GM12878 (cell line): Measurements from ENCODE around the gene C1QTNF5. TPM values are rescaled to one million over a fixed set of nuclear protein-coding genes. Genes with fewer than 3 reads are reported as not detected.

Source experiments
- ATAC-seq: fragments of 200-7000 bp; cut with Tn5 transposase; 3 replicates; pipeline ENCODE4 v1.9.1; 2020; ENCODE audit warnings: mild to moderate bottlenecking, moderate library complexity
- BruUV-seq: library from RNA; stranded (reverse); fragments of 400-500 nt; replicated peaks from 2 replicates; lab custom pipeline; 2021; lab: Mats Ljungman, UMichigan
- CTCF ChIA-PET: fragments of 300-600 bp; sonication (Branson Sonifier 250); formaldehyde crosslinking; extraction: SDS; loops from one replicate; lab custom pipeline; 2021; ENCODE audit warnings: inconsistent platforms; lab: Yijun Ruan, JAX
- POLR2A ChIA-PET: fragments of 350-600 bp; formaldehyde crosslinking; extraction: SDS; loops from one replicate; lab custom pipeline; 2021; ENCODE audit warnings: inconsistent platforms; lab: Charles Lee
- RAD21 ChIA-PET: fragments of 300-600 bp; sonication (Branson Sonifier 250); formaldehyde crosslinking; loops from one replicate; lab custom pipeline; 2023; ENCODE audit warnings: antibody characterized with exemption; ENCODE audit not compliant: unreplicated experiment; lab: Charles Lee
- SMC1A ChIA-PET: fragments of 300-600 bp; sonication (Branson Sonifier 250); formaldehyde crosslinking; loops from one replicate; lab custom pipeline; 2023; ENCODE audit not compliant: unreplicated experiment, uncharacterized antibody; lab: Charles Lee
- DNase-seq: peaks from one replicate; pipeline ENCODE4 v3.0.0-alpha.2; 2011; ENCODE audit warnings: low read depth, low spot score
- FAIRE-seq: peaks from 3 replicates; lab custom pipeline; 2011; peaks lifted over from hg19 to GRCh38; lab: Jason Lieb, UNC
- H2AFZ ChIP-seq: 2 replicates; pipeline ENCODE4 v1.6.0; 2011; ENCODE audit warnings: low read depth, low read length, control low read depth; ENCODE audit not compliant: control insufficient read depth
- H3K27ac ChIP-seq: 2 replicates; pipeline ENCODE4 v1.5.1; 2011; ENCODE audit warnings: control low read depth; ENCODE audit not compliant: control insufficient read depth, insufficient read depth
- H3K27me3 ChIP-seq, 2 experiments: replicated peaks in 1 of 2; 2 replicates each; pipeline versions ENCODE4 v1.6.0 to v1.6.1; 2011; ENCODE audit warnings: low read length in 1 of 2; ENCODE audit not compliant: control insufficient read depth in 2 of 2, insufficient read depth in 2 of 2
- H3K36me3 ChIP-seq, 2 experiments: 2 replicates each; pipeline ENCODE4 v1.5.1; 2011; ENCODE audit warnings: low read length in 1 of 2; ENCODE audit not compliant: control insufficient read depth in 2 of 2, insufficient read depth in 2 of 2
- H3K4me1 ChIP-seq: 2 replicates; pipeline ENCODE4 v1.6.1; 2011; ENCODE audit warnings: mild to moderate bottlenecking, low read length, moderate library complexity, mixed read lengths; ENCODE audit not compliant: control insufficient read depth, insufficient read depth
- H3K4me2 ChIP-seq: 2 replicates; pipeline ENCODE4 v1.6.0; 2011; ENCODE audit warnings: control low read depth; ENCODE audit not compliant: control insufficient read depth, insufficient read depth
- H3K4me3 ChIP-seq: fragments of 200-600 bp; sonication (generic); 2 replicates; pipeline ENCODE4 v1.5.1; 2016
- H3K79me2 ChIP-seq: 2 replicates; pipeline ENCODE4 v1.6.0; 2011; ENCODE audit warnings: low read length; ENCODE audit not compliant: control insufficient read depth, insufficient read depth
- H3K9ac ChIP-seq: 2 replicates; pipeline ENCODE4 v1.8.0; 2011; ENCODE audit warnings: low read length, control low read depth, mixed read lengths; ENCODE audit not compliant: control insufficient read depth, insufficient read depth
- H3K9me3 ChIP-seq: replicated peaks from 3 replicates; pipeline ENCODE4 v1.5.1; 2011; ENCODE audit warnings: mild to moderate bottlenecking, low read length; ENCODE audit not compliant: control insufficient read depth, insufficient read depth
- H4K20me1 ChIP-seq: 2 replicates; pipeline ENCODE4 v1.6.0; 2011; ENCODE audit not compliant: control insufficient read depth, insufficient read depth
- BHLHE40 ChIP-seq, 2 experiments: fragments of 450-650 bp in 1 of 2; IDR thresholded peaks; 2 replicates each; pipeline ENCODE4 v1.6.1; 2011 to 2017; ENCODE audit warnings: low read depth in 2 of 2, borderline replicate concordance in 1 of 2, improper control_type of control experiment in 1 of 2, low read length in 1 of 2, mild to moderate bottlenecking in 1 of 2
- CREM ChIP-seq: IDR thresholded peaks from 2 replicates; pipeline ENCODE4 v1.6.1; 2014; ENCODE audit warnings: antibody characterized with exemption, low read depth
- EGR1 ChIP-seq, 2 experiments: IDR thresholded peaks; 1 replicate in 1 of 2; 2 replicates in 1 of 2; pipeline ENCODE4 v1.6.1; 2011 to 2012; ENCODE audit warnings: low read depth in 2 of 2, low read length in 2 of 2, borderline replicate concordance in 1 of 2, mild to moderate bottlenecking in 1 of 2, moderate library complexity in 1 of 2
- ETV6 ChIP-seq, 2 experiments: fragments of 450-650 bp in 1 of 2; IDR thresholded peaks in 1 of 2; conservative IDR thresholded peaks in 1 of 2; 2 replicates each; pipeline ENCODE4 v1.6.1; 2014; ENCODE audit warnings: antibody characterized with exemption in 1 of 2, borderline replicate concordance in 1 of 2, low read depth in 1 of 2, mild to moderate bottlenecking in 1 of 2, moderate library complexity in 1 of 2
- PAX5 ChIP-seq: IDR thresholded peaks from 2 replicates; pipeline ENCODE4 v1.6.1; 2011; ENCODE audit warnings: low read depth, low read length, borderline replicate concordance
- PAX8 ChIP-seq: fragments of 450-650 bp; IDR thresholded peaks from 2 replicates; pipeline ENCODE4 v1.6.1; 2017; ENCODE audit warnings: mild to moderate bottlenecking, moderate library complexity
- PML ChIP-seq: IDR thresholded peaks from 2 replicates; pipeline ENCODE4 v1.6.1; 2012; ENCODE audit warnings: low read length, inconsistent platforms
- SMAD1 ChIP-seq: fragments of 450-650 bp; IDR thresholded peaks from 2 replicates; pipeline ENCODE4 v1.6.1; 2018; ENCODE audit warnings: mild to moderate bottlenecking, low read depth; ENCODE audit not compliant: partially characterized antibody
- TCF12 ChIP-seq: IDR thresholded peaks from 2 replicates; pipeline ENCODE4 v1.6.1; 2011; ENCODE audit warnings: low read depth, mild to moderate bottlenecking, low read length
- USF1 ChIP-seq: IDR thresholded peaks from 2 replicates; pipeline ENCODE4 v1.6.1; 2011; ENCODE audit warnings: borderline replicate concordance, low read depth, mild to moderate bottlenecking, moderate library complexity, mixed read lengths, low read length; ENCODE audit not compliant: insufficient read depth; ENCODE audit errors: extremely low read length
- WGBS: methylation state at CpG from one replicate; pipeline ENCODE4 v1.1.6; 2016; ENCODE audit warnings: low lambda C conversion rate; ENCODE audit not compliant: insufficient replicate concordance, insufficient coverage; ENCODE audit errors: missing lambda C conversion rate; 5-methylcytosine and 5-hydroxymethylcytosine counted together
- in situ Hi-C: fragments of 300-500 bp; cut with MboI; formaldehyde crosslinking; loops from 9 replicates; pipeline ENCODE4 v1.14.3; 2018; ENCODE audit warnings: mixed read lengths
- intact Hi-C: fragments of 100-400 bp; cut with micrococcal nuclease; formaldehyde crosslinking; loops from one replicate; pipeline ENCODE4 v1.14.2; 2022; ENCODE audit not compliant: unreplicated experiment
- polyA plus RNA-seq, 11 experiments: library from polyadenylated mRNA; depleted of rRNA in 4 of 11; unstranded in 6 of 11; stranded (reverse) in 5 of 11; fragments of >200 nt; fragmentation: Nextera tagmentation in 4 of 11; fragmentation: Illumina TruSeq in 1 of 11; extraction: Ambion mirVana in 4 of 11; extraction: Trizol in 1 of 11; gene quantifications; 1 replicate in 1 of 11; 2 replicates in 10 of 11; pipeline versions ENCODE4 v1.2.1 to v1.2.3, GENCODE V29; 2011 to 2016; ENCODE audit warnings: inconsistent platforms in 2 of 11, missing spikeins in 2 of 11, low read depth in 1 of 11
- total RNA-seq, 4 experiments: library from RNA; depleted of rRNA in 3 of 4; stranded (reverse); fragments of >200 nt in 3 of 4; fragmentation: Illumina TruSeq in 1 of 4; extraction: Trizol in 1 of 4; gene quantifications; 2 replicates each; pipeline versions ENCODE4 v1.2.1 to v1.2.3, GENCODE V29; 2013 to 2021
- TF ChIP-seq, protein P1 (sequence below): IDR thresholded peaks from 2 replicates; pipeline ENCODE4 v1.6.1; 2012; ENCODE audit warnings: low read depth, low read length, improper control_type of control experiment

C1QTNF5 gene
- total and polyA plus RNA-seq, 10 of the 15 experiments (the other 5 are each of a cell fraction or from before 2014, with no cell fraction given) = not detected

GRCh38 chr11:119344291-119345010 lies 3.8 kb upstream of the C1QTNF5 start:
- no peaks in the 10 kb centered on the region for H3K4me1 ChIP-seq
- in situ Hi-C loops = no loop called here
- H3K27ac ChIP-seq = no peak overlapping the region
- no peak for DNase-seq
- no TSS peak for BruUV-seq
- no peak for FAIRE-seq
- POLR2A ChIA-PET = no interaction called here
- no peak overlapping the region for H3K9ac ChIP-seq
- H3K27me3 ChIP-seq = peaks cover 9 to 11% of the 10 kb centered on the region in 2 experiments
- CTCF ChIA-PET = interaction anchor here (1.5 to 2.4 kb wide), 3 partner anchors 11 to 130 kb away, joined by 6 to 10 read pairs (median 8); no protein-coding TSS in a partner anchor
- RAD21 ChIA-PET = no interaction called here
- intact Hi-C loops = no loop called here
- H2AFZ ChIP-seq = no peak overlapping the region
- H4K20me1 ChIP-seq = no peaks in the 10 kb centered on the region
- no peak overlapping the region for H3K4me3 ChIP-seq
- no peaks in the 10 kb centered on the region for H3K79me2 ChIP-seq
- no peak for TF ChIP-seq PAX5
- H3K4me2 ChIP-seq = no peak overlapping the region
- WGBS = 40% methylated on average over 13 of the region's 14 CpGs
- SMC1A ChIA-PET = interaction anchor here (0.9 kb wide), 1 partner anchor 16 kb away, joined by 3 read pairs; no protein-coding TSS in a partner anchor
- H3K36me3 ChIP-seq = no peaks in the 10 kb centered on the region
- no peak for ATAC-seq
- no peaks in the 10 kb centered on the region for H3K9me3 ChIP-seq

DNA sequence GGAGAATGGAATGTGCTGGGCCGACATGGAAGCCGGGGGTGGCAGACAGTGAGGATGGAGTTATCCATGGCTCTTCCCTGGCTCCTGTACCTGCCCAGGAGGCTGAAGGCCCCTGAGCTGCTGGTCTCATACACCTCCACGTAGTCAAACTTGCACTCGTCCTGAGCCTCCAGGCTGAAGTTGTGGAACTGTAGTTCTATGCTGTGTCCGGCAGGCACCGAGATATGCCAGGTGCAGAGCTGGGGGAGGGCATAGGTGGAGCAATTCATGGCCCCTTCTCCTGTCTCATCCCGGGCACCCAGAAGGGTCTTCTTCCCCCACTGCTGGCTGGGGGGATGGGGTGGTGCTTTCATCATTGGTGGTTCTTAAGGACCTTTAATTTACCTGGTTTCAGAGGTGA lies 3.0 kb upstream of the C1QTNF5 start:
- Histone ChIP-seq H3K9me3 (no peaks in the 10 kb centered on the region), H3K79me2 (no peaks in the 10 kb centered on the region), H2AFZ (no peak overlapping the region), H3K27me3 (peaks cover 9 to 11% of the 10 kb centered on the region in 2 experiments), H3K4me3 (no peak overlapping the region), H3K9ac (no peak overlapping the region), H3K27ac (no peak overlapping the region), H3K36me3 (no peaks in the 10 kb centered on the region), H3K4me1 (no peaks in the 10 kb centered on the region), H4K20me1 (no peaks in the 10 kb centered on the region), H3K4me2 (no peak overlapping the region)
- no TSS peak for BruUV-seq
- WGBS = 37% methylated on average over 6 of the region's 7 CpGs
- intact Hi-C loops = no loop called here
- FAIRE-seq (no peak), ATAC-seq (no peak), DNase-seq (no peak)
- ChIA-PET SMC1A (no interaction called here), POLR2A (no interaction called here), RAD21 (no interaction called here), CTCF (interaction anchor here (2.4 kb wide), 1 partner anchor 13 kb away, joined by 8 read pairs; no protein-coding TSS in a partner anchor)
- in situ Hi-C loops = no loop called here
- TF ChIP-seq PAX8 (no peak), TCF12 (no peak), CREM (no peak), ETV6 (conservative IDR thresholded peaks at IDR 0.05 in 1 of 2, IDR thresholded peaks at IDR 0.05 in 1 of 2; ENCODE audit: borderline replicate concordance in 1 of 2, low read depth in 1 of 2) (no peak), BHLHE40 (IDR thresholded peaks at IDR 0.05; ENCODE audit: borderline replicate concordance in 1 of 2, low read depth in 2 of 2, low read length in 1 of 2) (no peak), SMAD1 (no peak), PML (no peak), EGR1 (IDR thresholded peaks at IDR 0.05; ENCODE audit: borderline replicate concordance in 1 of 2, low read depth in 2 of 2, low read length in 2 of 2) (no peak), USF1 (no peak)
- TF ChIP-seq, protein P1, sequence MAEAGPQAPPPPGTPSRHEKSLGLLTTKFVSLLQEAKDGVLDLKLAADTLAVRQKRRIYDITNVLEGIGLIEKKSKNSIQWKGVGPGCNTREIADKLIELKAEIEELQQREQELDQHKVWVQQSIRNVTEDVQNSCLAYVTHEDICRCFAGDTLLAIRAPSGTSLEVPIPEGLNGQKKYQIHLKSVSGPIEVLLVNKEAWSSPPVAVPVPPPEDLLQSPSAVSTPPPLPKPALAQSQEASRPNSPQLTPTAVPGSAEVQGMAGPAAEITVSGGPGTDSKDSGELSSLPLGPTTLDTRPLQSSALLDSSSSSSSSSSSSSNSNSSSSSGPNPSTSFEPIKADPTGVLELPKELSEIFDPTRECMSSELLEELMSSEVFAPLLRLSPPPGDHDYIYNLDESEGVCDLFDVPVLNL = no peak
